SU-DHL-6 (cell line): ENCODE results near the gene MYPOP.

ENCODE experiments used
- EZH2phosphoT487 ChIP-seq: fragments of 200-600 bp; sonication (generic), shearing (Covaris generic); conservative IDR thresholded peaks from 2 replicates; pipeline ENCODE4 v1.6.1; 2018; ENCODE audit warnings: mild to moderate bottlenecking, antibody characterized with exemption, low read length, moderate library complexity, mixed read lengths
- TF ChIP-seq, protein P1 (sequence below): fragments of 200-600 bp; sonication (generic); IDR thresholded peaks from one replicate; pipeline ENCODE4 v1.5.1; 2017; ENCODE audit warnings: antibody characterized with exemption, mild to moderate bottlenecking, low read length, moderate library complexity; ENCODE audit not compliant: insufficient read depth, poor library complexity, severe bottlenecking

DNA sequence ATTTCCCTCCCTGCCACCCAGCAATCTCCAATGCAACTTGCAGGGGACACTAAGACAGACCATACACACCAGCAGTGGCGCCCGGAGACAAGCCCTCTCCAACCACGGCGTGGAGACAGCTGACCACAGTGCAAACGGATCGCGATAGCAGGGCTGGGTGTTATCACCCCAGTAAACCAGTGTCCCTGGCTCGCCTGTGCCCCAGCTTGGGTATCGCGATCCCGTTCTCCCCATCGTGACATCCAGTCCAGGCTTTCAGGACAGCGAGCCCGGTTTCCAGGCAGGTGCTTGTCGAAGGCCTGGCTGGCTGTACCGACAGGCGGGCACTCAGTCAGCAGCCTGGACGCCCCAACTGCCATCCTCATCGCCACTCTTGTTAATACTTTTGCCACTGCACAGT, 32.9 kb upstream of the MYPOP start:
- TF ChIP-seq, protein P1, sequence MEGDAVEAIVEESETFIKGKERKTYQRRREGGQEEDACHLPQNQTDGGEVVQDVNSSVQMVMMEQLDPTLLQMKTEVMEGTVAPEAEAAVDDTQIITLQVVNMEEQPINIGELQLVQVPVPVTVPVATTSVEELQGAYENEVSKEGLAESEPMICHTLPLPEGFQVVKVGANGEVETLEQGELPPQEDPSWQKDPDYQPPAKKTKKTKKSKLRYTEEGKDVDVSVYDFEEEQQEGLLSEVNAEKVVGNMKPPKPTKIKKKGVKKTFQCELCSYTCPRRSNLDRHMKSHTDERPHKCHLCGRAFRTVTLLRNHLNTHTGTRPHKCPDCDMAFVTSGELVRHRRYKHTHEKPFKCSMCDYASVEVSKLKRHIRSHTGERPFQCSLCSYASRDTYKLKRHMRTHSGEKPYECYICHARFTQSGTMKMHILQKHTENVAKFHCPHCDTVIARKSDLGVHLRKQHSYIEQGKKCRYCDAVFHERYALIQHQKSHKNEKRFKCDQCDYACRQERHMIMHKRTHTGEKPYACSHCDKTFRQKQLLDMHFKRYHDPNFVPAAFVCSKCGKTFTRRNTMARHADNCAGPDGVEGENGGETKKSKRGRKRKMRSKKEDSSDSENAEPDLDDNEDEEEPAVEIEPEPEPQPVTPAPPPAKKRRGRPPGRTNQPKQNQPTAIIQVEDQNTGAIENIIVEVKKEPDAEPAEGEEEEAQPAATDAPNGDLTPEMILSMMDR, result no peak
- no peak for TF ChIP-seq EZH2phosphoT487
